Gastrocnemius medialis (tissue), 4 donors: Measurements from ENCODE around the gene ABCC5.

ENCODE experiments used
- POLR2A ChIP-seq, 2 donors: fragments of 450-650 bp; IDR thresholded peaks; one replicate each; pipeline ENCODE4 v1.6.1; 2017; ENCODE audit warnings: antibody characterized with exemption in 2 of 2, mild to moderate bottlenecking in 2 of 2, moderate library complexity in 2 of 2
- TF ChIP-seq, protein P1 (sequence below), 5 experiments: fragments of 450-650 bp in 3 of 5; fragments of 200-600 bp in 2 of 5; sonication (generic) in 2 of 5; IDR thresholded peaks in 4 of 5; conservative IDR thresholded peaks in 1 of 5; 1 replicate in 4 of 5; 2 replicates in 1 of 5; pipeline ENCODE4 v1.5.1; 2016 to 2019; ENCODE audit warnings: antibody characterized with exemption in 5 of 5, mild to moderate bottlenecking in 3 of 5, moderate library complexity in 3 of 5

DNA sequence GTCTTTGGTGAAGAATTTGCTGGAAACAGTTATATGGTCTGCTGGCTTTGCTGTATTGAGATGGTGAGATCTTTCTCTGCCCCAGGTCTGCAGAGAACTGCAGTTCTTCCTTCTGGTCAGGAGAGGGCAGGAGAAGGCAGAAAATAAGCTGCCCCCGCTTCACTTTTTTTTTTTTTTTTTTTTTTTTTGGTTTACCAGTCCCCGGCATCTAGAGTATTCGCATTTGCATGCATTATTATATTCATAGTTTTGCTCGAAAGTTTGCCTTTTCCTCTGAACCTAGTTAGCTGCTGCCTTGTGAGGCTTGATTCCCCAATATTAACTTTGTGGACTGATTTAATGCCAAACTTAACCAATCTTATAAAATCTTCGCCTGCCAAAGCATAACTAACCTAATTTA is 122.4 kb downstream of the ABCC5 start:
- TF ChIP-seq, protein P1, sequence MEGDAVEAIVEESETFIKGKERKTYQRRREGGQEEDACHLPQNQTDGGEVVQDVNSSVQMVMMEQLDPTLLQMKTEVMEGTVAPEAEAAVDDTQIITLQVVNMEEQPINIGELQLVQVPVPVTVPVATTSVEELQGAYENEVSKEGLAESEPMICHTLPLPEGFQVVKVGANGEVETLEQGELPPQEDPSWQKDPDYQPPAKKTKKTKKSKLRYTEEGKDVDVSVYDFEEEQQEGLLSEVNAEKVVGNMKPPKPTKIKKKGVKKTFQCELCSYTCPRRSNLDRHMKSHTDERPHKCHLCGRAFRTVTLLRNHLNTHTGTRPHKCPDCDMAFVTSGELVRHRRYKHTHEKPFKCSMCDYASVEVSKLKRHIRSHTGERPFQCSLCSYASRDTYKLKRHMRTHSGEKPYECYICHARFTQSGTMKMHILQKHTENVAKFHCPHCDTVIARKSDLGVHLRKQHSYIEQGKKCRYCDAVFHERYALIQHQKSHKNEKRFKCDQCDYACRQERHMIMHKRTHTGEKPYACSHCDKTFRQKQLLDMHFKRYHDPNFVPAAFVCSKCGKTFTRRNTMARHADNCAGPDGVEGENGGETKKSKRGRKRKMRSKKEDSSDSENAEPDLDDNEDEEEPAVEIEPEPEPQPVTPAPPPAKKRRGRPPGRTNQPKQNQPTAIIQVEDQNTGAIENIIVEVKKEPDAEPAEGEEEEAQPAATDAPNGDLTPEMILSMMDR (IDR thresholded peaks at IDR 0.05 in 4 of 5, conservative IDR thresholded peaks at IDR 0.05 in 1 of 5), result peak; percentile 69 to 79 (median 76)
- no peak for TF ChIP-seq POLR2A (IDR thresholded peaks at IDR 0.05)
